CD4-positive, alpha-beta T cell (primary cell): Measurements from ENCODE around the gene SNX1. TPM values are rescaled to one million over a fixed set of nuclear protein-coding genes. Genes with fewer than 3 reads are reported as not detected.
"Not testable (repeated sequence)": the region's sequence is repeated elsewhere in the genome, so short reads cannot be mapped to it uniquely, and the experiment has no call there.

Experiments
- ATAC-seq: fragments of 200-7000 bp; cut with Tn5 transposase; one replicate; pipeline ENCODE4 v1.10.0; 2022; ENCODE audit warnings: mild to moderate bottlenecking; ENCODE audit not compliant: poor library complexity
- CTCF ChIA-PET: fragments of 350-600 bp; sonication (Branson Sonifier 250); formaldehyde crosslinking; loops from one replicate; lab custom pipeline; 2021; ENCODE audit warnings: antibody characterized with exemption, inconsistent platforms; lab: Charles Lee
- POLR2A ChIA-PET: fragments of 350-600 bp; sonication (Branson Sonifier 250); formaldehyde crosslinking; loops from one replicate; lab custom pipeline; 2021; ENCODE audit warnings: antibody characterized with exemption, inconsistent platforms; lab: Charles Lee
- DNase-seq, 14 experiments: peaks; one replicate each; pipeline ENCODE4 v3.0.0-alpha.2; 2013 to 2020; ENCODE audit warnings: mixed read lengths in 2 of 14
- H3K27ac ChIP-seq, 2 donors: one replicate each; pipeline versions ENCODE4 v1.5.1 to v1.7.0; 2013; ENCODE audit warnings: low read length in 2 of 2, low read depth in 1 of 2, mild to moderate bottlenecking in 1 of 2
- H3K27me3 ChIP-seq, 2 experiments: 1 replicate in 1 of 2; 2 replicates in 1 of 2; pipeline versions ENCODE4 v1.6.1 to v1.7.0; 2013; ENCODE audit warnings: low read length in 2 of 2, control low read depth in 1 of 2, mild to moderate bottlenecking in 1 of 2, moderate library complexity in 1 of 2; ENCODE audit not compliant: insufficient read depth in 2 of 2, control insufficient read depth in 1 of 2
- H3K36me3 ChIP-seq: one replicate; pipeline ENCODE4 v1.6.1; 2013; ENCODE audit warnings: low read length, control low read depth; ENCODE audit not compliant: insufficient read depth
- H3K4me1 ChIP-seq: one replicate; pipeline ENCODE4 v1.6.1; 2013; ENCODE audit warnings: low read length, control low read depth; ENCODE audit not compliant: insufficient read depth
- H3K4me3 ChIP-seq: one replicate; pipeline ENCODE4 v1.5.1; 2013; ENCODE audit warnings: mild to moderate bottlenecking, low read length, moderate library complexity
- H3K9me3 ChIP-seq, 2 experiments: 1 replicate in 1 of 2; 2 replicates in 1 of 2; pipeline versions ENCODE4 v1.6.1 to v1.7.0; 2013; ENCODE audit warnings: low read length in 2 of 2, mild to moderate bottlenecking in 2 of 2, control low read depth in 1 of 2, moderate library complexity in 1 of 2; ENCODE audit not compliant: control insufficient read depth in 1 of 2, insufficient read depth in 1 of 2
- H3K27ac Mint-ChIP-seq: one replicate; pipeline ENCODE4 v1.8.0; 2020; ENCODE audit warnings: mixed read lengths
- H3K27me3 Mint-ChIP-seq: one replicate; pipeline ENCODE4 v1.8.0; 2021; ENCODE audit warnings: mixed read lengths
- H3K36me3 Mint-ChIP-seq: one replicate; pipeline ENCODE4 v1.8.0; 2021; ENCODE audit warnings: low read depth, mixed read lengths
- H3K4me1 Mint-ChIP-seq: one replicate; pipeline ENCODE4 v1.8.0; 2021; ENCODE audit warnings: low read depth, mixed read lengths
- H3K4me3 Mint-ChIP-seq: one replicate; pipeline ENCODE4 v1.8.0; 2020; ENCODE audit warnings: mild to moderate bottlenecking, mixed read lengths
- H3K9me3 Mint-ChIP-seq: one replicate; pipeline ENCODE4 v1.8.0; 2020; ENCODE audit warnings: mixed read lengths
- CTCF ChIP-seq: fragments of 200-600 bp; IDR thresholded peaks from one replicate; pipeline ENCODE4 v1.8.0; 2022; ENCODE audit warnings: antibody characterized with exemption, mild to moderate bottlenecking
- intact Hi-C, 2 experiments: fragments of 100-400 bp; cut with DNase I in 1 of 2; cut with micrococcal nuclease in 1 of 2; formaldehyde crosslinking; loops; one replicate each; pipeline versions ENCODE4 v1.15.1 to v1.9.0; 2023 to 2025; cut with DNase I, micrococcal nuclease
- total RNA-seq, 174 experiments: library from RNA in 2 of 174; stranded (reverse) in 2 of 174; gene quantifications; one replicate each; pipeline ENCODE4 v1.2.3 and lab custom pipeline; 2021 to 2026

SNX1 gene
- total RNA-seq, 2 experiments from 2014 or later = 57.0 to 61.1 TPM

- Histone ChIP-seq H3K36me3 (no peaks in the 10 kb centered on the region), H3K9me3 (peaks cover 0 to 14% of the 10 kb centered on the region in 2 experiments), H3K4me1 (no peaks in the 10 kb centered on the region), H3K27ac (no peak overlapping the region), H3K27me3 (no peaks in the 10 kb centered on the region), H3K4me3 (no peak overlapping the region)
- DNase-seq (no peak), ATAC-seq (no peak)
- no peaks in the 10 kb centered on the region for H3K4me1 Mint-ChIP-seq
- no peak overlapping the region for H3K4me3 Mint-ChIP-seq
- H3K36me3 Mint-ChIP-seq = no peaks in the 10 kb centered on the region
- CTCF ChIA-PET = no interaction called here
- H3K27me3 Mint-ChIP-seq = no peaks in the 10 kb centered on the region
- no peak for TF ChIP-seq CTCF
- intact Hi-C loops = no loop called here
- POLR2A ChIA-PET = no interaction called here
- H3K27ac Mint-ChIP-seq = no peak overlapping the region
- no peaks in the 10 kb centered on the region for H3K9me3 Mint-ChIP-seq
These were observed 37.5 kb upstream of the SNX1 start for GRCh38 chr15:64058279-64058678.

GRCh38 chr15:64059104-64059503, 36.7 kb upstream of the SNX1 start:
- not testable (repeated sequence) for ATAC-seq

GRCh38 chr15:64060716-64061115, 35.1 kb upstream of the SNX1 start:
- TF ChIP-seq CTCF = no peak
- ATAC-seq (no peak), DNase-seq (no peak)
- H3K36me3 Mint-ChIP-seq = no peaks in the 10 kb centered on the region
- Histone ChIP-seq H3K9me3 (peaks cover 0 to 14% of the 10 kb centered on the region in 2 experiments), H3K4me3 (no peak overlapping the region), H3K27ac (no peak overlapping the region), H3K36me3 (no peaks in the 10 kb centered on the region), H3K27me3 (no peaks in the 10 kb centered on the region), H3K4me1 (no peaks in the 10 kb centered on the region)
- H3K9me3 Mint-ChIP-seq = no peaks in the 10 kb centered on the region
- ChIA-PET CTCF (no interaction called here), POLR2A (no interaction called here)
- no peak overlapping the region for H3K27ac Mint-ChIP-seq
- no peak overlapping the region for H3K4me3 Mint-ChIP-seq
- H3K4me1 Mint-ChIP-seq = no peaks in the 10 kb centered on the region
- intact Hi-C loops = loop anchor here in 1 of 2 experiments (10.0 kb wide), 1 partner anchor 776 kb away; no protein-coding TSS in a partner anchor
- no peaks in the 10 kb centered on the region for H3K27me3 Mint-ChIP-seq

More at GRCh38 chr15:64059104-64059503, 36.7 kb upstream of the SNX1 start:
- H3K4me3 Mint-ChIP-seq, POLR2A ChIA-PET, H3K4me3 ChIP-seq, H3K4me1 ChIP-seq, H3K36me3 Mint-ChIP-seq, H3K4me1 Mint-ChIP-seq, intact Hi-C loops, DNase-seq, H3K36me3 ChIP-seq, H3K27ac ChIP-seq, H3K27ac Mint-ChIP-seq, H3K9me3 Mint-ChIP-seq, H3K27me3 Mint-ChIP-seq, H3K27me3 ChIP-seq, CTCF ChIA-PET: not testable (repeated sequence)
- peaks cover 0 to 14% of the 10 kb centered on the region in 2 experiments for H3K9me3 ChIP-seq

- Histone ChIP-seq H3K4me1 (peaks cover 7% of the 10 kb centered on the region), H3K9me3 (no peaks in the 10 kb centered on the region), H3K36me3 (peaks cover 1% of the 10 kb centered on the region), H3K4me3 (no peak overlapping the region), H3K27ac (no peak overlapping the region), H3K27me3 (no peaks in the 10 kb centered on the region)
- H3K27ac Mint-ChIP-seq = no peak overlapping the region
- no peaks in the 10 kb centered on the region for H3K9me3 Mint-ChIP-seq
- no peaks in the 10 kb centered on the region for H3K4me1 Mint-ChIP-seq
- CTCF ChIA-PET = interaction anchor here (1.0 to 3.2 kb wide), 6 partner anchors 12 to 314 kb away, joined by 3 to 19 read pairs (median 6); partner anchors contain the start of gene DAPK2
- intact Hi-C loops = loop anchor here (2.0 to 10.0 kb wide), 7 partner anchors 119 to 782 kb away; partner anchors contain the start of gene HERC1 (in 1 of the 2)
- H3K4me3 Mint-ChIP-seq = no peak overlapping the region
- DNase-seq (no peak), ATAC-seq (no peak)
- POLR2A ChIA-PET = interaction anchor here (2.0 kb wide), 1 partner anchor 314 kb away, joined by 7 read pairs; no protein-coding TSS in a partner anchor
- no peaks in the 10 kb centered on the region for H3K36me3 Mint-ChIP-seq
- H3K27me3 Mint-ChIP-seq = no peaks in the 10 kb centered on the region
- no peak for TF ChIP-seq CTCF
These were observed 29.3 kb upstream of the SNX1 start for GRCh38 chr15:64066451-64066850.
